NCI-H2196 treated with DMSO at 0.1 percent for 48 hours (cell line): ENCODE data around the gene RTN4RL2.
A peak's percentile ranks its signal among the peaks of the same experiment; 100 is the strongest.

Source experiments
- DNase-seq: peaks from one replicate; lab custom pipeline; 2025; ENCODE audit not compliant: unreplicated experiment; lab: John Stamatoyannopoulos, UW

RTN4RL2 gene

DNA sequence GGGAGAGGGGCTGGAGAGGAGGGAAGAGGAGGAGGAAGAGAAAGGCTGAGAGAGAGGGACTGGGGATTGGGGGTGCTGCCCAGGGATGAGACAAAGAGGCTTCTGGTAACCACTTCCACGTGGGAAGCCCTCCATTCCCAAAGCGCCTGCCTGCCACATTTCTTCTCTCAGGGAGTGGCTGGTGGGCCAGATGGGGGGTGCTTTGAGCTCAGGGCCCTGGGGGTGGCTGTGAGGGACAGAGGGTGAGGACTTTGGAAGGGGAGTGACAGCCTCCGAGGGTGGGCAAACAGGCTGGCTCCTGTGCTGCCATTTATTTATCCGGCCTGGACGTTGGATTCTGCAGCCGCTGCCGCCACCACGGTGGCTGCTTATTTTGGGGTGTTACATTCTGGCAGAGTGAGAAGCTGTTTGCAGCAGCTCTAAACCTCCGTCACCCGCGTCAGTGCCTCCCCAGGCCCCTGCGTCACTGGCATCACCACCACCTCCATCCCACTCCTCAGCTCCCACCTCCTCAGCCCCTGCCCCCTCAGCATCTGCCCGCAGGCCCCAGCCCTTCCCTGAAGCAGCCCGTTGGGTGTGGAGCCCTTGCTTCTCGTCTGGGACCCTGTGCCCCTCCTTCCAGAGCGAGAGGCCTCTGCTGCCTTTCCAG lies 1.6 kb downstream of the RTN4RL2 start:
- no peak for DNase-seq

DNA sequence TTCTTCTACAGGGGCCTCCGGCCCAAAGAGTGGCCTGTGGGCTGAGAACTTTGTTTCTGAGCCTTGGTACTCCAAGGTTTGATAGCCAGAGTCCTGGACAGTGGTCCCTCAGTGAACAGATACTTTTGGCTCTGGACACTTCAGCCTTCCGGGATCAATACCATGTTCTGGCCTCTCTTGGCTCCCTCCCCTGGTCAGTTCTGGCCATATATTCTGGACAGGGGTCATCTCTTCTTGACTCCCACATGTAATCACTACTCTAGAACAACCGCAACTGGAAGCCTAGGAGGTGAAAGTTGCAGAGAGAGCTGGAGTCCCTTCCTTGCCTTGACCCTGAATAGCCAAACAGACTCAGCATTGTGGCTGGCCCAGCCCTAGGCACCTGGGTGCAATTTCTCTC lies 2.3 kb downstream of the RTN4RL2 start:
- DNase-seq = no peak

DNA sequence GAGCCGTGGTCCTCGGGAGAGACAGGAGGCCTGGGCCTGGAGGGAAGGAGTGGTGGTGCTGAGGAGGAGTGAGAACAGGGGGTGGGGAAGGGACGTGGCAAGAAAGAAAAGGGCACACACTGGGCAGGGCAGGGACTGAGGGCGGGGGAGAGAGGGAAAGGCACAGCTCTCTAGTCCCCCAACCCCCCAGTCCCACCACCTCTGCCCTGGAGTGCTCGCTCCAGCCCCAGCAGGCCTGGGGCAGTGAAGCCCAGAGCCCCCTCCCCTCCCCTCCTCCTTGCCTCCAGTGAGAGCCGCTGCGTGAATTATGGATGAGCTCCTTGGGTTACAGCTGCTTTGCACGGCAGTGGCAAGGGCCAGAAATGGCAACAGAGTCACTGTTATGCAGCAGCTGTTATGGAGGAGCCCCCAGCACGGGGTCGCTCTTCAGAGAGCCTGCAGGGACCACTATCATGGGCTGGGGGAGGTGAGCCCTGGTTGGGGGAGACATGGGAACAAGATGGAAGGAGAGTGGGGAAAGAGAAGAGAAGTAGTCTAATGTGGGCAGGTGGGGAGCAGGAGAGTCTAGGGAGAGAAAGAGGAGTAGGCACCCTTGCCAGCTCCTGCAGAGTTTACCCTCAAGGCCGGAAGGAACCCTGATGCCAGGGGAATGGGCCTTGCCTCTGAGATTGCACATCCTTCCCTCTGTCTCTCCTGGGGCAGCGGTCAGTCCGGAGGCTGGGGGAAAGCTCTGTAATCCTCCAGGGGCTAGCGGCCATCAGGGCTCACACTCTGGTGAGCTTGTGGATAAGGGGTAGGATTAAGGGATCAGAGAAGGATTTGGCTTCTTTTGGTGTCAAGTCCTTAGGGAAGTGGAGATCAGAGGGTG lies 3.6 kb downstream of the RTN4RL2 start:
- DNase-seq = no peak

DNA sequence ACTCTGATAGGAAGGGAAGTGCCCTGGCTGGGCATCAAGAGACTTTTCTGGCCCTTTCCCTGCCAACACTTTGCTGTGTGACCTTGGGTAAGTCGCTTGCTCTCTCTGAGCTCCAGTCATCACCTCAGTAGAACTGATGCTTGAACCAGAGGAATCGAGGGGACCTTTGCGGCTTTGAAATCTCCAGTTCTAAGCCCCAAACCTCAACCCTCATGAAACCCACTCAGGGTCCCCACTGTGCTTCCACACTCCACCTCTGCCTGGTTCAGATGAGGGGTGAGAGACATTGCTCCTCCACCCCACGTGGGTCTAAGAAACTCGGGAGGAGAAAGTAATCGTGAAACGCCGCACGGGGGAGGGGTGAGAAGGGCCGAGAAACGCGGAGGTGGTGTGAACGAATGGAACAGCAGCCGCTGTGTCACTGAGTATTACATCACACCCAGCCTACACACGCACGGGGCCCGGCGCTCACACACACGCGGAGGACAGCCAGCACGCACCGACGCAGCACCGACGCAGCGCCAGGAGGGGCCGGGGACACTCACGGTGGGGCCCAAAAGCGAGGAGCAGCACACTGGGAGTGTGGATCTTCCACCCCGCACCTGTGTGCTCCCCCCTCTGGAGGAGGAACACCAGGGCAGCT lies 4.3 kb downstream of the RTN4RL2 start:
- DNase-seq = no peak

DNA sequence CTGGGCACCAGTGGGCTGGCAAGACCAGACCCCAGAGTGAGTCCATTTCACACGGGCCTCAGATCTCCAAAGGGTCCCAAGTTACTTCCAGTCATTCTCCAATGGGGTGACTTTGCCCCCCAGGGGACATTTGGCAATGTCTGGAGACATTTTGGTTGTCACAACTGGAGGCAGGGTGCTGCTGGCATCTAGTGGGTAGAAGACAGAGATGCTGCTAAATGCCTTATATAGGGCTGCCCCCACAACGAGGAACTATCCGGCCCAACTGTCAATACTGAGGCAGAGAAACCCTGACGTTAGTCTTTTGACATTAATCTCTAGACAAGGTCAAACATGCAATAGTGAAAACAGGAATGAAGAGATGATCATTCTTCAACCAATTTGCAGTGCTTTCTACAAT lies 6.4 kb downstream of the RTN4RL2 start:
- DNase-seq = no peak

DNA sequence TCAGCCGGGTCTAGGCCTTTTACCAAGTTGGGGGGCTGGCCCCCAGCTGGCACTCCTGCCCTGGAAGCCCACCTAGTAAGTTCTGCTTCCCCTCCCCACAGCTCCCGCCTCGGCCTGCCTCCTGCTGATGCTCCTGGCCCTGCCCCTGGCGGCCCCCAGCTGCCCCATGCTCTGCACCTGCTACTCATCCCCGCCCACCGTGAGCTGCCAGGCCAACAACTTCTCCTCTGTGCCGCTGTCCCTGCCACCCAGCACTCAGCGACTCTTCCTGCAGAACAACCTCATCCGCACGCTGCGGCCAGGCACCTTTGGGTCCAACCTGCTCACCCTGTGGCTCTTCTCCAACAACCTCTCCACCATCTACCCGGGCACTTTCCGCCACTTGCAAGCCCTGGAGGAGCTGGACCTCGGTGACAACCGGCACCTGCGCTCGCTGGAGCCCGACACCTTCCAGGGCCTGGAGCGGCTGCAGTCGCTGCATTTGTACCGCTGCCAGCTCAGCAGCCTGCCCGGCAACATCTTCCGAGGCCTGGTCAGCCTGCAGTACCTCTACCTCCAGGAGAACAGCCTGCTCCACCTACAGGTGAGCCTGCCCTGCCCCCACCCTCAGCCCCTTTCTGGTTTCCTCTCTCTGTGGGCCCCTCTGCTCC lies 7.3 kb downstream of the RTN4RL2 start:
- DNase-seq = no peak

DNA sequence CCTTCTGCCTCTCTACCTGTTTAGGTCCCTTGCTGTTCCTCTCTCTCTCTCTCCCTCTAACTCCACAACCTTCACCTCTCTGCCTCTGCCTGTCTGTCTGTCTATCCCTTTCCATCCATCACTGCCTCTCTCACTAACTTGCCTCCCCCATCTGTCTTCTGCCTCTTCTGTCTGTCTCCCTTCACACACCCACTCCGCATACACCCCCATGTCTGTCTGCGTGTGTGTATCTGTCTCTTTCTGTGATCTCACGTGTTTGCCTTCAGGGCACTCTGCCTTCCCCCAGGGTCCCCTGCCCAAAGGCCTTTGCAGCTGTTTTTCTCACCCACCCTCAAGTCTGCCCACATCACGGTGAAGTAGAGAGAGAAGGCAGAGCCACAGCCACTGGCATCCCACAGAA lies 7.9 kb downstream of the RTN4RL2 start:
- no peak for DNase-seq

DNA sequence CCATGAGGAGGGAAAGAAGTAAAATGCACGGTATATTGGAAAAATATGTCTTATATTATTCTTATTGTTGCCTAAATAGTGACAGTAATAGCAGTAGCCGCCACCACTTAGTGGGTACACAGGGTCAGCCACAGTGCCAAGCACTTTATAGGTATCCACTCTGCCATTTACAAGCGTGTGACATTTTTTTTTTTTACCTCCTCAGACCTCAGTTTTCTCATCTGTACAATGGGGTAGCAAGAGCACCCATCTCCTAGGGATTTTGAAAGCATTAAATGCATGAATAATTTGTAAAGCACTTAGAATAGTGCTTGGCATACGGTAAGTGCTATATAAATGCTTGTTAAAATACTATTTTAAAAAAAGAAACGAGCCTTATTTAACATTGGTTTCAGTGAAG lies 8.9 kb downstream of the RTN4RL2 start:
- DNase-seq = no peak

DNA sequence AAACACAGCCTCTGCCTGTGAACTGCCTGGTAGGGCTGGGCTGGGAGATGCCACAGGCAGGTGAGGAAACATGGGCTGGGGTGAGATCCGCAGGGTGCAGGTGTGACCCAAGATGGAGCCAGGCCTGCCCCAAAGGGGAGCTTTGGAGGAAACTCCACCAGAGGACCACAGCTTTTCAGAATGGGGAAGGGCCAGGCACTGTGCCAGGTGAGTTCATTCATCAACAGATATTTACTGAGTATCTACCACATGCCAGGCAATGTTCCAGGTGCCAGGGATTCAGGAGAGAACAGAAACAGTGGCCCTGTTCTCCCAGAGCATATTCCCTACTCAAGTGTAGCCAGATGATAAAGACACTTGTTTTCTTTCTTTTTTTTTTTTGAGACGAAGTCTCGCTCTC lies 11.2 kb downstream of the RTN4RL2 start:
- DNase-seq = no peak

DNA sequence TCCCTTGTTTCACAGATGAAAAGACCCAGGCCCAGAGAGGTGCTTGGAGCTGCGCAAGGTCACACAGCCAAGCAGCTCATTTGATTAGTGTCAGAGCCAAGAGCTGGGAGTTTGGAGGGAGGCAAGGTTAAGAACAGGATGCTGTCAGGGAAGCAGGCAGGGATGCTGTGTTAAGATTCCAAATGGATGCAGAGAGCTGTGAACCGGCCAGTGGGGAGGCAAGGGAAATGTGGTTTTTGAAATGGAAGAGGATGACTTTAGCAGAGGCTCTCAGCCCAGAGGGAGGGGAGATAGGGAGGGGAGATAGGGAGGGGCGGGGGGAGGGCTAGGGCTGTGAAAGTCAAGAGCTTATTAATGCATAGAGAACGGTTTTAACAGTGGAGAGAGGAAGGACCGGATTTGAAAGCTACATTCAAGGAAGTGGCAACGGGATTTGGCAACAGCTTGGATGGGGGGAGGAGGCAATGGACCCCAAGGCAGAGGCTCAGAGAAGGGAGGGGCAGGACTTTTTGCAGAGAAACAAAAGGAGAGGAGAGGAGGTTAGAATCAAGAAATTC lies 13.0 kb downstream of the RTN4RL2 start:
- no peak for DNase-seq

DNA sequence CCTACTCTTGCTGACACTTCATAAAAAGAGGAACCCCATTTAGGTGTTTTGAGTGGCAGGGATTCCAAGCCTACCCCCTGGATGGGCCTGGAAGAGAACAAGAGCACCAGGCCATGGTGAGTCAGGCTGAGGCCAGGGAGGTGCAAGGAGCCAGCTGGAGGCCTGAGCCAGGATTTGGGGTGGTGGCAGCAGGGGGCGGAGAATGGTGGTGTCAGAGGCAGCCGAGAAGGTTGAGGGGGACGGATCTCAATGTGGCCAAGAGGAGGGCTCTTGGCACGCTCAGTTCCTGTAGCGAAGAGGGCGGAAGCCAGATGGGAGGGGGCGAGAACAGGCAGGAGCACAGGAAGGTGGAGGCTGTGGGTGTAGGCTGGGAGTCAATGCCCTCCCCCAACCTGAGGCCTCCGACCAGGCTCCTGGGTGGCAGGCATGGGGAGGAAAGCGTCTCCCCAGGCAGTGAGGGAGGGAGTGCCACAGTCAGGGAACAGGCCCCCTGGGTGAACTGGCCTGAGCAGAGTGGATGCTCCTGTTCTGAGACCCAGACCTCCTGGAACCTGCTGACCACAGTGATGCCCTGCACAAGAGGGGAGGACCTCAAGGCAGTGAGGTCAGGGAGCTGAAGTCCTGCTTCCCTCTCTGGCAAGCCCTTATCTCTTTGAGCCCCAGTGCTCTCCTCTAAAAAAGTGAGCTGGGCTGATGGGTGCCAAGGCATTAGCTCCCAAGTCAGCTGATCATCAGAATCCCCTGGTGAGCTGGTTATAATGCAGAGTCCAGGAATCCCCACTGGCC lies 13.9 kb downstream of the RTN4RL2 start:
- DNase-seq = no peak

DNA sequence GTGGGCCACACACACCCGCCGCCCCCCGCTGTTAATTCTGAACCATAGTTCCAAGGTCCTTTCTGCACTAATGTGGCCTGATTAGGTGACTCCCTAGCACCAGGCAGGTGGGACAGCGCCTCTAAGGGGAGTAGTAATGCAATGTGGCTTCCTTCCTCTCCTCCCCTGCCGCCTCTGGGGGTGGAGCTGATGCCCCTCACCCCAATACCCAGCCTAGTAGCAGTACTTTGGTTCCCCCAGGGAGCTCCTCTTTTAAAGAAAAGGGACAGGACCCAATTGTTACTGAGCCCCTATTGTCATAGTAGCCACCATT lies 14.4 kb downstream of the RTN4RL2 start:
- no peak for DNase-seq

DNA sequence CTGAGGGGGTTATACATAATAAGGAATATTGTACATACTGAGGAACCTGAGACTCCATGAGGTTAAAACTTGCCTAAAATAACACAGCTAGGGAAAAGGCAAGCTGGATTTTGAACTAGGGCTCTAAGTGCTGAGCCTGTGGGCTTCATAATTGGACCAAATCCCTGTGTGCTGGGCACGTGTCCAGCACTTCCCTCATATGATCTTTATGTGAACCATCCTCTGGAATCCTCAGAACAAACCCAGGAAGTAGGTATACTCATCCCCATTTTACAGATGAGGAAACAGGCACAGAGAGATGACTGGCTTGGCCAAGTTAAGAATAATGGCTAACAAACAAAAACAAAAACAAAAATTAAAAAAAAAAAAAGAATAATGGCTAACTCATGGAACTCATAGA lies 14.9 kb downstream of the RTN4RL2 start:
- no peak for DNase-seq

DNA sequence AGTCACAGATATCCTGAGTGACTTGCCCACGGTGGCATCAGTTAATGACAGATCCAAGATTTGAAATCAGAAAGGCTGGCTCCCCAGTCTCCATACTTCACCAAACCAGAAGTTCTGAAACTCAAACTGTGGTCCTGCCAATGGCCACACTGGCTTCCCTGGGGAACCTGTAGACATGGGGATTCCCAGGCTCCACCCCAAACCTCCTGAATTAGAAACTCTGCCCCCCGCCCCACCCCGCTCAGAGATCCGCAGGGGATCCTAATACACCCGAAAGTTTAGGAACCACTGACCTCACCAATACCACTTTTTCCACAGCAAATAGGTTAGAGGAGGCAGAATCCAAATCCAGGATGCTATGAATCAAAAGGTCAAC lies 15.3 kb downstream of the RTN4RL2 start:
- no peak for DNase-seq

DNA sequence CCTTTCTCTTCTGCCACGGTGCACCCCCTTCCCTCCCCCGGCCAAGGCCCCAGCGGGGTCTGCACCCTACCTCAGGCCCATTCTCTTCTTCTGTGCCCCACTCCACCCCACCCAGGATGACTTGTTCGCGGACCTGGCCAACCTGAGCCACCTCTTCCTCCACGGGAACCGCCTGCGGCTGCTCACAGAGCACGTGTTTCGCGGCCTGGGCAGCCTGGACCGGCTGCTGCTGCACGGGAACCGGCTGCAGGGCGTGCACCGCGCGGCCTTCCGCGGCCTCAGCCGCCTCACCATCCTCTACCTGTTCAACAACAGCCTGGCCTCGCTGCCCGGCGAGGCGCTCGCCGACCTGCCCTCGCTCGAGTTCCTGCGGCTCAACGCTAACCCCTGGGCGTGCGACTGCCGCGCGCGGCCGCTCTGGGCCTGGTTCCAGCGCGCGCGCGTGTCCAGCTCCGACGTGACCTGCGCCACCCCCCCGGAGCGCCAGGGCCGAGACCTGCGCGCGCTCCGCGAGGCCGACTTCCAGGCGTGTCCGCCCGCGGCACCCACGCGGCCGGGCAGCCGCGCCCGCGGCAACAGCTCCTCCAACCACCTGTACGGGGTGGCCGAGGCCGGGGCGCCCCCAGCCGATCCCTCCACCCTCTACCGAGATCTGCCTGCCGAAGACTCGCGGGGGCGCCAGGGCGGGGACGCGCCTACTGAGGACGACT lies 15.9 kb downstream of the RTN4RL2 start:
- DNase-seq = no peak

DNA sequence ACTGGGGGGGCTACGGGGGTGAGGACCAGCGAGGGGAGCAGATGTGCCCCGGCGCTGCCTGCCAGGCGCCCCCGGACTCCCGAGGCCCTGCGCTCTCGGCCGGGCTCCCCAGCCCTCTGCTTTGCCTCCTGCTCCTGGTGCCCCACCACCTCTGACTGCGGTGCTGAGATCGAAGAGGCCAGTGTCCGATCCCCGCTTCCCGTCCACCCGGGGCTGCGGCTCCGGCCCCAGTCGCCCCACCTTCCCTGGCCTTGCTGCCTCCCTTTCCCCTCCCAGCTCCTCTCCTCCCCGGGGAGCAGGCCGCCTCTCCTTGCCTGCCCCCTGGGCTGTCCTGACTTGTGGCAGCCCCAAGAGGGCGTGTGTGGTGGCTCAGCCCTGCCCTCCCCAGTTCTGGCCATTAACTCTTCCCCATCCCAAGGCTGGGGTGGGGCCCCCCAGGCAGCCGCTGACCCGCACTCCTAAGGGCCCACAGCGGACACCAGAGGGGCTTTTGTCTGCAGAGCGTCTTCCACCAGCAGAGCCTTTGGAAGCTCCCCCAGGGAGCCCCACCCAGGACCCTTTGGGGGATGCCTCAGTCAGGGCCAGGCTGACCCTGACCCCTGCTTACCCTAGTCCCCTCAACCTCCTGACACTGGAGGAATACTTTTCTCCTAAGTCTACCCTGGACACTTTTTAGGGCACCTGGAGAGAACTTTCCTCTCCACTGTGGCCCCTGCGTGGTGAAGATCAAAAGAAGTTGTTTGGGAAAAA lies 16.6 kb downstream of the RTN4RL2 start:
- no peak for DNase-seq

DNA sequence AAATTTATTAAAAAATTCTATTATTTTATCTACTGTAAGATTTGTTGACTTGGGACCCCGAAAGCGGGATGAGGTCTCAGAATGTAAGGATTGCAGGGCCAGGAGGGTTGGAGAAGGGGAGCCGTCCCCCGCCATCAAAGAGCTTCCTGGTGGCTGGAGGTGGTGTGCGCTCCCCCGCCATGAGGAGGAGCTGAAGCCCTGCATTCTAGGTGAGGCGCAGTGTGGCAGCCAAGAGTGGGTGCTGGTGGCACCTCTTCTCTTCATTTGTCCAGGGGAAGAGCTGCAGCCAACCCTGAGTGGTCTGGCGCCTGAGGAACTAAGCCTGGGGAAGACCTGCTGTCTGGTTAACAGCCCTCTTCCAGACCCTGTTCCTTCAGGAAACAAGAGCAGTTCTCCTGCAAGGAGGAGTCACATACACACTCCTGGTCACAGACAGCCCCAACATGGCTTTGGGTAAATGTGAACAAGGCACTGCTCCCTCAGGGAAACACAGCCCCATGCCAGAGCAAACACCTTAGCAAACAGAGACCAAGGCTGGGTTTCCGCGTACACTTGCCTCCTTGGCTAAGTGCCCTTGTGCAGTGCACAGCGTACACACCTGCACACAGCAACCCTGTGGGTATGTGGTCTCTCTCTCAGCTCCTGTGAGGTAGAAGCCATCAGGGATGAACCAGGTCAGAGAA lies 17.3 kb downstream of the RTN4RL2 start:
- DNase-seq = peak; percentile 20

DNA sequence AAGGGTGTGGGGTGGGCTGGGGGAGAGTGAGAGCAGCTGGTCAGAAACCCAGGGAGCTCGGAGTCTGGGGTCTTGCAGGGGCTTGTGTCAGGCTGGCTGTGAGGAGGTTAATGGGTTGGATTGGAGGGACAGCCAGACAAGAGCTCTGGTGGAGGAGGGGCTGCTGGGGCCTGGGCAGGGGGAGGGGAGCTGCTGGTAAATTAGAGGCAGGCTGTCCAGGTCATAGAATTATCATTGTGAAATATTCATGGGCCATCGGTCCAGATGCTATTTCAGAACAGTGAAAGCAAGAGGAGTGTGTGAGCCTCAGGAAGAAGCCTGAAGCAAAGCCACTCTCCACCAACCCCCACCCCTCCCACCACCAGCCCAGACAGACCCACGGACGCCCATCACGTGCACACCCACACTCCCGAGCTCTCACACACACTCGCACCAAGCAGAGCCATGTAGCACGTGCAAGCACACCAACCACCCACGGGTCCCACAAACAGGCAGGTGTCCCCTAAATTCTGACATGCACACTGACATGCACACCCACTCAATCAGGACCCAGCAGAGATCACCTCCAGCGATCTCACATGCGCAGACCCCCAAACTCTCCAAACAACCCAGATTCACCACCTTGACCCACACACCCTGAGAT lies 18.8 kb downstream of the RTN4RL2 start:
- no peak for DNase-seq
